CD4-positive, alpha-beta memory T cell (primary cell): ENCODE data around the gene CENPU. TPM values are rescaled to one million over a fixed set of nuclear protein-coding genes. Genes with fewer than 3 reads are reported as not detected.

ENCODE experiments used
- CTCF ChIA-PET: fragments of 350-600 bp; sonication (Branson Sonifier 250); formaldehyde crosslinking; loops from one replicate; lab custom pipeline; 2021; ENCODE audit warnings: inconsistent platforms; ENCODE audit not compliant: partially characterized antibody; lab: Charles Lee
- POLR2A ChIA-PET: fragments of 350-600 bp; sonication (Branson Sonifier 250); formaldehyde crosslinking; loops from one replicate; lab custom pipeline; 2021; ENCODE audit not compliant: partially characterized antibody; lab: Charles Lee
- DNase-seq, 5 donors: peaks; one replicate each; pipeline versions ENCODE4 v3.0.0 to v3.0.0-alpha.2; 2020 to 2022; ENCODE audit warnings: mixed read lengths in 1 of 5
- H3K27ac ChIP-seq: one replicate; pipeline ENCODE4 v1.7.0; 2013; ENCODE audit warnings: low read depth, low read length
- H3K27me3 ChIP-seq: 2 replicates; pipeline ENCODE4 v1.7.0; 2013; ENCODE audit warnings: mild to moderate bottlenecking, low read length, moderate library complexity; ENCODE audit not compliant: insufficient read depth
- H3K36me3 ChIP-seq: 2 replicates; pipeline ENCODE4 v1.7.0; 2013; ENCODE audit warnings: mild to moderate bottlenecking, low read length, moderate library complexity; ENCODE audit not compliant: insufficient read depth
- H3K4me1 ChIP-seq: 2 replicates; pipeline ENCODE4 v1.7.0; 2013; ENCODE audit warnings: mild to moderate bottlenecking, low read length, moderate library complexity; ENCODE audit not compliant: insufficient read depth
- H3K4me3 ChIP-seq, 2 donors: one replicate each; pipeline ENCODE4 v1.7.0; 2013; ENCODE audit warnings: low read length in 2 of 2, mild to moderate bottlenecking in 1 of 2
- H3K9me3 ChIP-seq, 2 donors: one replicate each; pipeline ENCODE4 v1.7.0; 2013; ENCODE audit warnings: low read length in 2 of 2, control low read depth in 1 of 2; ENCODE audit not compliant: control insufficient read depth in 1 of 2
- H3K27ac Mint-ChIP-seq, 7 donors: one replicate each; pipeline ENCODE4 v1.8.0; 2020 to 2021; ENCODE audit warnings: mixed read lengths in 7 of 7, mild to moderate bottlenecking in 6 of 7, inconsistent platforms in 3 of 7, moderate library complexity in 3 of 7
- H3K27me3 Mint-ChIP-seq, 2 donors: one replicate each; pipeline ENCODE4 v1.8.0; 2020 to 2021; ENCODE audit warnings: mixed read lengths in 2 of 2
- H3K36me3 Mint-ChIP-seq, 2 donors: one replicate each; pipeline ENCODE4 v1.8.0; 2020 to 2021; ENCODE audit warnings: mixed read lengths in 2 of 2, inconsistent platforms in 1 of 2, mild to moderate bottlenecking in 1 of 2
- H3K4me1 Mint-ChIP-seq, 4 donors: one replicate each; pipeline ENCODE4 v1.8.0; 2020 to 2021; ENCODE audit warnings: mixed read lengths in 4 of 4, mild to moderate bottlenecking in 1 of 4
- H3K4me3 Mint-ChIP-seq, 8 donors: one replicate each; pipeline ENCODE4 v1.8.0; 2020 to 2021; ENCODE audit warnings: mixed read lengths in 8 of 8, mild to moderate bottlenecking in 7 of 8, moderate library complexity in 6 of 8, inconsistent platforms in 3 of 8
- H3K9me3 Mint-ChIP-seq, 8 donors: one replicate each; pipeline ENCODE4 v1.8.0; 2020 to 2021; ENCODE audit warnings: mixed read lengths in 8 of 8, mild to moderate bottlenecking in 5 of 8, inconsistent platforms in 3 of 8, moderate library complexity in 1 of 8
- intact Hi-C: fragments of 100-400 bp; cut with micrococcal nuclease; formaldehyde crosslinking; loops from one replicate; pipeline ENCODE4 v1.15.1; 2023
- polyA plus RNA-seq, 2 donors: library from polyadenylated mRNA; unstranded; fragments of 300-500 nt; fragmentation: Illumina TruSeq; gene quantifications; one replicate each; pipeline ENCODE4 v1.2.3, GENCODE V29; 2021
- total RNA-seq, 2 experiments: library from RNA; stranded (reverse); gene quantifications; one replicate each; pipeline ENCODE4 v1.2.3, GENCODE V29; 2021

The CENPU gene
- total and polyA plus RNA-seq, 4 experiments from 2014 or later = 2.1 to 4.6 (median 3.2) TPM

DNA sequence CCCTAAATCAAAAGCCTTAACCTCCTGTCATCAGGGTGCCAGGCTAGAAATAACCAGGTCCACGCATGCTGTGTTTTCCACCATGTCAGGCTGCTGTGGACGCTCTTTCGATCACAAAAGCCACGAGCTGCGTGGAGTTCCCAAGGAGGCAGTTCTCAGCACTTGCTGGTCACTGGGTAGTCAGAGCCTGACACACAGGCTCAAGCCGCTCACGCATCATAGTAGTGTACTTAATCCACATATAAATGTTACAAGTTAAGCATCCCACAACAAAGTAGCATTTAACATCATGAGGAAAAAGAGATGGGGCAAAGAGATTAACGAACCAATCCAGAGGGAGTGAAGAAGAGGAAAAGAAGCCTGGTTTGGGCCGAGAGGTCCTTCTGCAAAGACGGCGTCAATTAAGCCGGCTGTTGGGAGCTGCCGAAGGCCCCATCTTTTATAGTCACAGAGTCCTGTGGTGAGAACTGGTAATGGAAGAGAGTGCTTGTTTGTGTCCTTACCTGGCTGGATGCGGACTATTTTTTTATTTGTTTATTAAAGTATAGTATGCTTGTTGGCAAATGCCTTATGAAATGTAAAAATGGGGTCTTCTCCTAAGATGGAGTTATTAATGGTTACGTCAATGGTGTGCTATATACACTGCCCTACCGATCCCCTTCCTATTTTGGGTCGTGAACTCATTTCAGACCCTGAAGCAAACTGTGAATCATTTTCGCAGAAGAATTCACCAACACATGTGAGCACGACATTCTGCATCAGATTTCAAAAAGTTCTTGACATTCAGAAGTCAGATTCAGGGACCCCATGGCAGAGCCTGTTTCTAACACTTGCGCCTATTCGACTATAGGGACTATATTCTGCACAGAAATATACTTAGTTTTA lies 83.7 kb downstream of the CENPU start:
- H3K4me1 Mint-ChIP-seq = peaks cover 41 to 48% (median 46%) of the 10 kb centered on the region in 4 donors
- H3K36me3 Mint-ChIP-seq = peaks cover 8 to 28% of the 10 kb centered on the region in 2 donors
- CTCF ChIA-PET = interaction anchor here (0.7 to 3.8 kb wide), 7 partner anchors 14 to 386 kb away, joined by 3 to 16 read pairs (median 9); partner anchors contain the start of gene CENPU
- H3K27ac Mint-ChIP-seq = peak overlapping the region; percentile 78 to 96 (median 89)
- no peaks in the 10 kb centered on the region for H3K9me3 ChIP-seq
- POLR2A ChIA-PET = interaction anchor here (0.9 to 4.0 kb wide), 18 partner anchors 10 to 1145 kb away, joined by 3 to 48 read pairs (median 10); partner anchors contain the start of genes ACSL1, ANKRD37, CENPU and ING2
- H3K27me3 Mint-ChIP-seq = no peaks in the 10 kb centered on the region
- peak overlapping the region; percentile 65 for H3K27ac ChIP-seq
- intact Hi-C loops = loop anchor here (1.0 to 5.0 kb wide), 16 partner anchors 84 to 1143 kb away; partner anchors contain the start of genes CCDC110, CENPU, ING2 and IRF2
- peak in 3 of 5 donors; percentile 11 to 47 (median 21) for DNase-seq
- H3K36me3 ChIP-seq = peaks cover 5% of the 10 kb centered on the region
- peaks cover 41% of the 10 kb centered on the region for H3K4me1 ChIP-seq
- peak overlapping the region; percentile 81 to 85 for H3K4me3 ChIP-seq
- peak overlapping the region; percentile 88 to 97 (median 92) for H3K4me3 Mint-ChIP-seq
- H3K9me3 Mint-ChIP-seq = no peaks in the 10 kb centered on the region
- H3K27me3 ChIP-seq = no peaks in the 10 kb centered on the region

GRCh38 chr4:184649026-184649970 lies 84.6 kb downstream of the CENPU start, which contains the start of the genes CASP3 and PRIMPOL:
TSS of gene CASP3 (minus strand) at chr4:184649447. CDS start at chr4:184638453, 10,994 bp downstream.
TSS of gene PRIMPOL (plus strand) at chr4:184649738. CDS start at chr4:184657141, 7,403 bp downstream.
- peaks cover 46 to 54% (median 50%) of the 10 kb centered on the region in 4 donors for H3K4me1 Mint-ChIP-seq

GRCh38 chr4:184648313-184649025 lies 85.4 kb downstream of the CENPU start:
- Histone ChIP-seq H3K27me3 (no peaks in the 10 kb centered on the region), H3K9me3 (no peaks in the 10 kb centered on the region), H3K27ac (peak overlapping the region; percentile 88), H3K4me1 (peaks cover 55% of the 10 kb centered on the region), H3K36me3 (peaks cover 5% of the 10 kb centered on the region), H3K4me3 (peak overlapping the region; percentile 59 to 68)
- Mint-ChIP-seq H3K9me3 (no peaks in the 10 kb centered on the region), H3K27ac (peak overlapping the region; percentile 90 to 97 (median 95)), H3K4me1 (peaks cover 48 to 59% (median 54%) of the 10 kb centered on the region in 4 donors), H3K4me3 (peak overlapping the region; percentile 90 to 98 (median 96)), H3K36me3 (peaks cover 13 to 35% of the 10 kb centered on the region in 2 donors), H3K27me3 (no peaks in the 10 kb centered on the region)
- intact Hi-C loops = loop anchor here (1.0 to 5.0 kb wide), 16 partner anchors 86 to 1141 kb away; partner anchors contain the start of genes CCDC110, CENPU, ING2 and IRF2
- POLR2A ChIA-PET = interaction anchor here (0.8 to 4.0 kb wide), 18 partner anchors 11 to 1143 kb away, joined by 3 to 48 read pairs (median 10); partner anchors contain the start of genes ACSL1, ANKRD37, CENPU and ING2
- CTCF ChIA-PET = interaction anchor here (0.6 to 3.8 kb wide), 7 partner anchors 12 to 384 kb away, joined by 3 to 16 read pairs (median 9); partner anchors contain the start of gene CENPU
- peak; percentile 38 to 52 (median 46) for DNase-seq

More at GRCh38 chr4:184649026-184649970, 84.6 kb downstream of the CENPU start, which contains the start of the genes CASP3 and PRIMPOL:
- H3K36me3 Mint-ChIP-seq = peaks cover 13 to 33% of the 10 kb centered on the region in 2 donors
- Histone ChIP-seq H3K4me3 (peak within 1 kb of the TSS; percentile 81 to 85), H3K9me3 (no peaks in the 10 kb centered on the region), H3K36me3 (peaks cover 5% of the 10 kb centered on the region), H3K27me3 (no peaks in the 10 kb centered on the region), H3K27ac (peak within 1 kb of the TSS; percentile 88), H3K4me1 (peaks cover 51% of the 10 kb centered on the region)
- H3K4me3 Mint-ChIP-seq = peak within 1 kb of the TSS; percentile 92 to 98 (median 96)
- ChIA-PET CTCF (interaction anchor here (0.6 to 3.8 kb wide), 9 partner anchors 15 to 385 kb away, joined by 3 to 16 read pairs (median 4); partner anchors contain the start of gene CENPU), POLR2A (interaction anchor here (0.8 to 4.0 kb wide), 22 partner anchors 11 to 1144 kb away, joined by 3 to 48 read pairs (median 8); partner anchors contain the start of genes ACSL1, ANKRD37, CENPU and ING2)
- intact Hi-C loops = loop anchor here (1.0 to 5.0 kb wide), 16 partner anchors 85 to 1142 kb away; partner anchors contain the start of genes CCDC110, CENPU, ING2 and IRF2
- H3K27me3 Mint-ChIP-seq = no peaks in the 10 kb centered on the region
- DNase-seq = peak; percentile 92 to 95 (median 94)
- no peaks in the 10 kb centered on the region for H3K9me3 Mint-ChIP-seq
- H3K27ac Mint-ChIP-seq = peak within 1 kb of the TSS; percentile 90 to 97 (median 95)

GRCh38 chr4:184648054-184648312 lies 85.9 kb downstream of the CENPU start:
- H3K4me1 Mint-ChIP-seq = peaks cover 48 to 59% (median 53%) of the 10 kb centered on the region in 4 donors

DNA sequence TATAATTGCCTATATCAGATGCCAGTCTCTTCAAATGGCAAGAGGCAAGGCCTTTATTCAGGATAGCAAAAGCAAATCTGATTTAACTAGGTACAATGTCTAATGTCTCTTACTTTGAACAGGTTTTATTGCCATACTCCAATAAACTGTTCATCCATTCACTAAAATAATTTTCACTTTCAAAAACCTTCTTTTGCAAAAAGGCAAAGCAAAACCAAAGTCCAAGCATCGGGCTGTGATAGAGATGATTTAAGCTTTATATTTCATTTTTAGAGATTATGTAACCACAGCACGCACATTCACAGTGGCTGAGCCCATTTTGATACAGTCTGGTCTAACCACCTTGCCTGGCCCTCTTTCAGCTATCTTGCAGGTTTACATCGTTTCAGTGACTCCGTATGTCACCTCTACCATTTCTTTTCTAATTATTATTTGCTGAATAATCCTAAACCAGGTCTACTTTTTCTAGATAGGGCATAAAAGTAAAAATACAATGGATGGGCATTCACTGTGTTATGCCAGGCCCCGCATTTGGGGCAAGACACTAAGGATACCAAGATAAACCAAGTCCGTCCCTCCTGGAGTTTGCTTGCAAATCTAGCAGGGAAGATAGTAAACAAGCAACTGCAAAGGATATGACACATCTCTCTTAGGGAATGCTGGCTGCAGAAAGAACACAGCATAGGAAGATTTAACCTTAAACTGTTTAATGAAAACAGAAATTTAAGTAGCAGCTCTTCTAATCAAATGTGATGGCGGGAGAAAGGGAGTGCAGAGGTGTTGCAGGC lies 86.4 kb downstream of the CENPU start:
- Histone ChIP-seq H3K36me3 (peaks cover 5% of the 10 kb centered on the region), H3K27ac (peak overlapping the region; percentile 88), H3K9me3 (no peaks in the 10 kb centered on the region), H3K27me3 (no peaks in the 10 kb centered on the region), H3K4me1 (peaks cover 55% of the 10 kb centered on the region), H3K4me3 (peak overlapping the region; percentile 59 to 68)
- Mint-ChIP-seq H3K4me1 (peaks cover 48 to 59% (median 55%) of the 10 kb centered on the region in 4 donors), H3K27me3 (no peaks in the 10 kb centered on the region), H3K36me3 (peaks cover 13 to 35% of the 10 kb centered on the region in 2 donors), H3K9me3 (no peaks in the 10 kb centered on the region), H3K27ac (peak overlapping the region; percentile 90 to 97 (median 95)), H3K4me3 (peak overlapping the region; percentile 90 to 98 (median 96))
- CTCF ChIA-PET = interaction anchor here (1.1 to 3.8 kb wide), 5 partner anchors 13 to 381 kb away, joined by 3 to 16 read pairs (median 9); partner anchors contain the start of gene CENPU
- intact Hi-C loops = loop anchor here (2.0 to 5.0 kb wide), 5 partner anchors 100 to 1140 kb away; partner anchors contain the start of gene ING2
- POLR2A ChIA-PET = interaction anchor here (1.4 to 4.0 kb wide), 13 partner anchors 10 to 1142 kb away, joined by 3 to 48 read pairs (median 13); partner anchors contain the start of genes ACSL1, CENPU, ING2 and IRF2
- no peak for DNase-seq

More at GRCh38 chr4:184648054-184648312, 85.9 kb downstream of the CENPU start:
- Histone ChIP-seq H3K4me1 (peaks cover 55% of the 10 kb centered on the region), H3K9me3 (no peaks in the 10 kb centered on the region), H3K27ac (peak overlapping the region; percentile 88), H3K27me3 (no peaks in the 10 kb centered on the region), H3K4me3 (peak overlapping the region; percentile 59 to 68), H3K36me3 (peaks cover 5% of the 10 kb centered on the region)
- Mint-ChIP-seq H3K27ac (peak overlapping the region; percentile 90 to 97 (median 95)), H3K27me3 (no peaks in the 10 kb centered on the region), H3K4me3 (peak overlapping the region; percentile 90 to 98 (median 96)), H3K36me3 (peaks cover 13 to 35% of the 10 kb centered on the region in 2 donors), H3K9me3 (no peaks in the 10 kb centered on the region)
- intact Hi-C loops = loop anchor here (2.0 to 5.0 kb wide), 5 partner anchors 99 to 1141 kb away; partner anchors contain the start of gene ING2
- ChIA-PET CTCF (interaction anchor here (1.3 to 3.8 kb wide), 4 partner anchors 12 to 98 kb away, joined by 3 to 16 read pairs (median 11); partner anchors contain the start of gene CENPU), POLR2A (interaction anchor here (0.8 to 4.0 kb wide), 16 partner anchors 10 to 1143 kb away, joined by 3 to 48 read pairs (median 11); partner anchors contain the start of genes ACSL1, CENPU, ING2 and IRF2)
- DNase-seq = no peak
